ENCODE measurements around the gene NCR1.
"Not testable (repeated sequence)": the region's sequence is repeated elsewhere in the genome, so short reads cannot be mapped to it uniquely, and the experiment has no call there.

NCR1 gene, protein sequence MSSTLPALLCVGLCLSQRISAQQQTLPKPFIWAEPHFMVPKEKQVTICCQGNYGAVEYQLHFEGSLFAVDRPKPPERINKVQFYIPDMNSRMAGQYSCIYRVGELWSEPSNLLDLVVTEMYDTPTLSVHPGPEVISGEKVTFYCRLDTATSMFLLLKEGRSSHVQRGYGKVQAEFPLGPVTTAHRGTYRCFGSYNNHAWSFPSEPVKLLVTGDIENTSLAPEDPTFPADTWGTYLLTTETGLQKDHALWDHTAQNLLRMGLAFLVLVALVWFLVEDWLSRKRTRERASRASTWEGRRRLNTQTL

DNA sequence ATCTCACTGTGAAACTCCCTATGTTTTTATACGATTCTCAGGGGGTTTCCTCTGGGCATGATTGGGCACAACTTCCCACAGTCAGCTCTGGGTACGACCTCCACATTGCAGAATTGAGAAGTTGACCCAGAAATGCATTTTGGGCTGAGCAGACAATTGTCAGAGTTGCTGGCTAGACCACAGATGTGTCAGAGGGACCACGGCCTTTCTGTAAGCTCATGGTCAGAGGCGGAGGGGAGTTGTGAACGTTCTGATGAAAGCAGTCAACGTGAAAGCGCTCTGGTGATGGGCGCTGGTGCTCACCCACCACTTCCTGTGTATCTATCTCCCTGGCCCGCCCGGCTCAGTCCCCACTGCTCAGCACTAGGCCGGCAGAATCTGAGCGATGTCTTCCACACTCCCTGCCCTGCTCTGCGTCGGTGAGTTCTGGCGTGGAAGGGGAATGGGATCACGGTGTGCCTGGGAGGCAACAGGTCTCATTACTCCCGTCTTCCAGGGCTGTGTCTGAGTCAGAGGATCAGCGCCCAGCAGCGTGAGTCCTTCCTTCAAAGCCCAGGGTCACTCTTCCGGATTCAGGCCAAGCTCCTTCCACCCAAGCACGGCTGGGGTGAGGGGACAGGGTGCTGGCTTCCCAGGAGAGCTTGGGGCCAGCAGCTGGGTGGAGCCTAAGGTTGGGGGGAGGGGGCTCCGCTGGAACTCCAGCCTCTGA is at the start of gene NCR1:
Gene NCR1, plus strand, starts transcription at position 346 of the 709 bp plus-strand sequence. Its CDS starts 40 bp downstream, at position 386.
- DNase-seq = no peak

DNA sequence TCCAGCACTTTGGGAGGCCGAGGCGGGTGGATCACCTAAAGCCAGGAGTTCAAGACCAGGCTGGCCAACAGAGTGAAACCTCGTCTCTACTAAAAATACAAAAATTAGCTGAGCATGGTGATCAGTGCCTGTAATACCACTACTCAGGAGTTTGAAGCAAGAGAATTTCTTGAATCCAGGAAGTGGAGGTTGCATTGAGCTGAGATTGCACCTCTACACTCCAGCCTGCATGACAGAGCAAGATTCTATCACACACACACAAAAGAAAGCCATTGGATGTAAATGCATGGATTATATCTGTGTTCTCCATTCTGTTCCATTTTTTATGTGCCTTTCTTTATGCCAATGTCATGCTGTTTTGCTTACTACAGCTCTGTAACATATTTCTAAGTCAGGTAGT is 47.5 kb upstream of the NCR1 start:
- not testable (repeated sequence) for DNase-seq

DNA sequence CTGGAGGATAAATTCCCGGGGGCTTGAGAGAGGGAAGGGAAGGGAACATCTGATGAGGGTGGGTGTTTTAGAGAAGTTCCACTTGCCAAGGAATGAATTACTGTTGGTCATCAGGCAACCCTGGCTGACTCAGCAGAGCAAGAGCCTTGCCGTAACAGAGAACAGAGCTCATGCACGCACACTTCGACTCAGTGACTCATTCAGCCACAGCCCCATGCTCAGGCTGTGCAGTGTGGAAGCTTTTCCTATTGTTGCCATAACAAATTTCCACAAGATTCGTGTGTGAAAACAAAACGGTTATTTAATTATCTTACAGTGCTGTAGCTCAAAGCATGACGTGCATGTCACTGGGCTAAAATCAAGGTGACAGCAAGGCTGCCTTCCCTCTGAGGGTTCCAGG is 46.5 kb upstream of the NCR1 start:
- DNase-seq = not testable (repeated sequence)

DNA sequence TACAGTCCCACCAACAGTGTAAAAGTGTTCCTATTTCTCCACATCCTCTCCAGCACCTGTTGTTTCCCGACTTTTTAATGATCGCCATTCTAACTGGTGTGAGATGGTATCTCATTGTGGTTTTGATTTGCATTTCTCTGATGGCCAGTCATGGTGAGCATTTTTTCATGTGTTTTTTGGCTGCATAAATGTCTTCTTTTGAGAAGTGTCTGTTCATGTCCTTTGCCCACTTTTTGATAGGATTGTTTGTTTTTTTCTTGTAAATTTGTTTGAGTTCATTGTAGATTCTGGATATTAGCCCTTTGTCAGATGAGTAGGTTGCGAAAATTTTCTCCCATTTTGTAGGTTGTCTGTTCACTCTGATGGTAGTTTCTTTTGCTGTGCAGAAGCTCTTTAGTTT is 42.5 kb upstream of the NCR1 start:
- not testable (repeated sequence) for DNase-seq

DNA sequence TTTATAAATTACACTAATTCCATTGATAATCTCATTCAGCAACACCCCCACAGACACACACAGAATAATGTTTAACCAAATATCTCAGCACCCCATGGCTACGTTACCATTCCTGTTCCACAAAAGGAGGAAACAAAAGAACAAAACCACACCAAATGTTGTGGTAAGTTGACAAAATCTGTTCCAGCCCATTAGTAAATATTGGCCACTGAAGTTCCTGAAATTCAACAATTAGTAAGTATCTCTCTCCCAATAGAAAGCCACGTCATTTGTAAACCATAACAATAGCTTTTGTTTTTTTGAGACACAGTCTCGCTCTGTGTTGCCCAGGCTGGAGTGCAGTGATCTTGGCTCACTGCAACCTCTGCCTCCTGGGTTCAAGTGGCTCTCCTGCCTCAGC is 34.3 kb upstream of the NCR1 start:
- no peak for DNase-seq

DNA sequence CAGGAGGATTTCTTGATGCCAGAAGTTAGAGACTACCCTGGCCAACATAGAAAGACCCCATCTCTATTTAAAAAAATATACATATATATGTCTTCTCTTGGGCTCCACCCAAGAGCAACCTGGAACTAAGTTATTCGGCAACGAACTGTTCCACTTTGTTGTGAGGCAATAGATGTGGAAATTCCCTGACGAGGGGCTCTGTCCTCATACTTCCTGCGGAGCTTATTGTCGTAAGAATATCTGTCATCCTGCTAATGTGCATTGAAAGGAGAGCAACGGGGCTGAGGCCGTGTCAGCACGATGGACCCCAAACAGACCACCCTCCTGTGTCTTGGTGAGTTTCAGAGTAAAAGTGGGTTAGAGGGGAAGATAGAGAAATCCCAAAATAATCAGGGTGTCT is 32.0 kb upstream of the NCR1 start, which contains the start of gene FCAR:
Gene FCAR, plus strand, starts transcription at position 246 of the 400 bp plus-strand sequence. Its CDS starts 55 bp downstream, at position 301.
- no peak for DNase-seq

DNA sequence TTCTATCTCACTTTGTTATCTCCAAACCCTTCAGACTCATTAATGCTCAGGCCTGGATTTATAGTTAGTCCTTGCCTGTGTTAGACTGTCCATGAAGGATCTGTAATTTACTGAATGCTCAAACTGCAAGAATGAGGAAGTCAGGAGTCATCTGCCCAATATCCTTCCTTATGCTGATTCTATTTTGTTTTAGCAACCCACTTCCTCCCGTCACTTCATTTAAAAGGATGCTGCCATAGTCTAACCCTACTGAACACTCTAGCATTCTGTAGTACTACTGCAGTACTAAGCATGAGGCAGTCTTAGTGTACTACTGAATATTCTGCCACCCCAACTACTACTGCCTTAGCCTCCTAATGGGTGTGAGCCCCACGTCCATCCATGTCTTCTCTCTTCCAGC is 30.4 kb upstream of the NCR1 start:
- no peak for DNase-seq

DNA sequence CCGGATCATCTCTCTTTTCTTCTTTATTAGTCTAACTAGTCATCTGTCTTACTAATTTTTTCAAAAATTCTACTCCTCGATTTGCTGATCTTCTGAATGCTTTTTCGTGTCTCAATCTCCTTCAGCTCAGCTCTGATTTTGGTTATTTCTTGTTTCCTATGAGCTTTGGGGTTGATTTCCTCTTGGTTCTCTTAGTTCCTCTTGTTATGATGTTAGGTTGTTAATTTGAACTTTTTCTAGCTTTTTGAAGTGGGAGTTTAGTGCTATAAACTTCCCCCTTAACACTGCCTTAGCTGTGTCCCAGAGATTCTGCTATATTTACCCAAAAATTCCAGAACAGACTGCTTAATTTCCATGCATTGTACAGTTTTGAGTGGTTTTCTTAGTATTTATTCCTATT is 28.5 kb upstream of the NCR1 start:
- DNase-seq = no peak

DNA sequence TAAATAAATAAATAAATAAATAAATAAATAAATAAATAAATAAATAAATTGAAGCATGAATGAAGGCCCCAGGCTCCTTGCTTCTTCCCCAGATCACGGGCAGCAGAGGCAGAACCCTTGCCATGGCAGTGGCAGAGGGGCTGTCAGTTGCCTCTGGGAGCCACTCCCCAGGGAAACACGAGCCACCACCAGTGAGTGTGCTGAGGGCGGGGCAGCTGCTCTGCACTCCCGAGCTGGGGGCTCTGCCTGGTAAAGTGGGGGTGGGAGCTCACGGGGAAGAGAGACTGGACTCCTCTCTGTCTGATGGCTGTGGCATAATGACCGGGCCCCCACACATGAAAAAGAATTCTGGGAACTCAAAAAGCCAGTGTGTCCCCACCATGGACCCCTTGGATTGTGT is 24.1 kb upstream of the NCR1 start:
- DNase-seq = no peak

DNA sequence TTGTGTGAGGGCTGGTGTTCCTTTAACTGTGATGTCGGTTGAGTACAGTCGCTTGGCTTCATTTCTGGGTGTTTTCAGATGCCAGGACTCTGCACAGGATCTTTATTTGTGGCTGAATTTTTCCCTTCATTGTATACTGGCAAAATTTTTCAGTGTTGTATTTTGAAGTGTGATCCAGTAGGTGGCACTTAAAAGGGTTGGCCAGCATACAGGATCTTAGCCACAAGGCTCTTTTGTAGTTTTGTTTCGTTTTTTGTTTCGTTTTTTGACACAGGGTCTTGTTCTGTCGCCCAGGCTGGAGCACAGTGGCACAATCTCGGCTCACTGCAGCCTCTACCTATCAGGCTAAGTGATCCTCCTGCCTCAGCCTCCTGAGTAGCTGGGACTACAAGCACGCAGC is 23.2 kb upstream of the NCR1 start:
- no peak for DNase-seq

DNA sequence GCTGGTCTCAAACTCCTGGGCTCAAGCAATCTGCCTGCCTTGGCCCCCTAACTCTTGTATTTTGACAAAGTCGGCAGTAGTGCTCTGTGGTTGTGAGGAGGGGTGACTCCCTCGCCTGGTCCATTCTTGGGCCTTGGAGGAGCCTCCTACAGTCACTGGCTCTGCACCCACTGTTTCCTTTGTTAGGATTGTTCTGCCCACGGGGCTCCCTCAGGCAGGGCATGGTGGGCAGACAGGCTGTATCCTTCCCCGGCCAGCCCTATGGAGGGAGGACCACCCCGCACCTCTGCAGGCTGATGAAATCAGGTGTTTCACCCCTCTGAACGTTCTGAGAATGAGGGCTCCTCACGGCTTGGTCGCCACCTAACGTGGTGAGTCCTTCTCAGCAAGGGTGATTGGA is 22.7 kb upstream of the NCR1 start:
- no peak for DNase-seq

DNA sequence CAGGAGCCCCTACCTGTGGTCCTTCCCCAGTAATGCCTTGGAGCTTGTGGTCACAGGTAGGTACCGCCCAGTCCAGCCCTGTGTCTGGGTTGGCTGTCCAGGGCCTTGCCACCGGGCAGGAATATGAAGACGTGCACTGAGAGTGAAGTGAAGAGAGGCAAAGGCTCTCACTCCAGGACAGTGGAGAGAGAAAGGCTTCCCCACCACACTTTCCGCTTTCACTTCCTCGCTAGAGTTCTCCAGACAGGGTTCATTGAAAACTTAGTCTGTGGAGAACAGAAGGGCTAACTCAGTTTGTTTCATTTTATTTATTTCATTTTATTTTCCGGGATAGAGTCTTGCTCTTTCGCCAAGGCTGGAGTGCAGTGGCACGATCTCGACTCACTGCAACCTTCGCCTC is 17.7 kb upstream of the NCR1 start:
- no peak for DNase-seq

DNA sequence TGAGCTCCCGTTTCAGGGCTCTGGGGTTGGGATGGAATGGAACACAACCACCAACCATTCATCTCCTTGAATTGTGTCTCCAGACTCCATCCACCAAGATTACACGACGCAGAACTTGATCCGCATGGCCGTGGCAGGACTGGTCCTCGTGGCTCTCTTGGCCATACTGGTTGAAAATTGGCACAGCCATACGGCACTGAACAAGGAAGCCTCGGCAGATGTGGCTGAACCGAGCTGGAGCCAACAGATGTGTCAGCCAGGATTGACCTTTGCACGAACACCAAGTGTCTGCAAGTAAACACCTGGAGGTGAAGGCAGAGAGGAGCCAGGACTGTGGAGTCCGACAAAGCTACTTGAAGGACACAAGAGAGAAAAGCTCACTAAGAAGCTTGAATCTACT is 16.4 kb upstream of the NCR1 start:
- DNase-seq = no peak

DNA sequence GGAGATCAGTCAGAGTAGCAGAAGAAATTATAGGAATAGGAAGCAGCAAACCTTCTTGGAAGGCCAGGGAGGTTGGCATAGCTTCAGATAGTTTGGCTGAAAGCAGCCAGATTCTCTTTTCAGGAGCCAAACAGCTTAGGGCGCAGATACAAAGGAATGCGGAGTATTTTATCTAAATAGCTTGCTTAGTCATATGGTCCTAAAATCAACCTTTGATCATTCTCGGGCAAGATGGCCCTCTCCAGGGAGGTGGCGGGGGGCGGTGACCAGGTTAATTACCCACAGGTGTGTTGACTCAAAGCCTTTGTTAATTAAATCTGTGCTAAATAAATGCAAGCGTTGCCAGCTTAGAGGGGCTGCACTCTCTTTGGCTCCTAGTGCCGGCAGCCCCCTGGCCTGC is 12.5 kb upstream of the NCR1 start:
- DNase-seq = no peak

DNA sequence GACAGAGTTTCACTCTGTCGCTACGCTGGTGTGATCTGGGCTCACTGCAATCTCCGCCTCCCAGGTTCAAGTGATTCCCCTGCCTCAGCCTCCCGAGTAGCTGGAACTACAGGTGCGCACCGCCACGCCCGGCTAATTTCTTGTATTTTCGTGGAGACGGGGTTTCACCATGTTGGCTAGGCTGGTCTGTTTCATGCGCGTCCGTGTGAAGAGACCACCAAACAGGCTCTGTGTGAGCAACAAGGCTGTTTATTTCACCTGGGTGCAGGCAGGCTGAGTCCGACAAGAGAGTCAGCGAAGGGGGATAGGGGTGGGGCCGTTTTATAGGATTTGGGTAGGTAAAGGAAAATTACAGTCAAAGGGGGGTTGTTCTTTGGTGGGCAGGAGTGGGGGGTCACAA is 11.8 kb upstream of the NCR1 start:
- DNase-seq = not testable (repeated sequence)

DNA sequence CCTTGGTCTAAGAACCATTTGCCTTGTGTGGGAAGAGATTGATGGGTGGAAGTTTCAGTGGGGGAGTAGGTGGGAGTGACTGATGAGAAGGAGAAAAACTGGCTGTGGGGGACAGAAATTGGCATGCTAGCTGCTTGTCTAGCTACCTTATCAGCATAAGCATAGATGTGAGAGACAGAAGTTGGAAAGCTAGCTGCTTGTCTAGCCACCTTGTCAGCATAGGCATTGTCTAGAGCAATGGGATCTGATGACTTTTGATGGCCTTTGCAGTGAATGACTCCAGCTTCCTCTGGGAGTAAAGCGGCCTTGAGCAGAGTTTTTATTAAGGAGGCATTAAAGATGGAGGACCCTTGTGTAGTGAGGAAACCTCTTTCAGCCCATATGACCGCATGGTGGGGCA is 9.9 kb upstream of the NCR1 start:
- DNase-seq = no peak

DNA sequence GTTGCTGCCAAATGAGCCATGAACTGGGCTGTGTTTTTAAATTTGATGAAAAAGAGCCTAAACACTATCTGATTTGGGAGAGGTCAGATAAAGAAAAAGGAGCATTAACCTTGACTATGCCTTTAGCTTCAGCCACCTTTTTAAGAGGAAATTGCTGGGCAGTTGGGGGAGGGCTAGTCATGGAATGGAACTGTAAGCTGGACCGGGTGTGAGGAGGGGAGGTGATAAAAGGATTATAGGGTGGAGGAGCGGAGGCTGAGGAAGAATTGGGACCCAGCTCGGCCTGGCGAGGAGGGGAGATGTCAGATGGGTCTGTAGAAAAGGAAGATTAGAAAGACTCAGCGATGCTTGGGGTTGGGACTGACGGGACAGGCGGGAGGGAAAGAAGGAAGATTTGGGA is 7.3 kb upstream of the NCR1 start:
- DNase-seq = not testable (repeated sequence)

DNA sequence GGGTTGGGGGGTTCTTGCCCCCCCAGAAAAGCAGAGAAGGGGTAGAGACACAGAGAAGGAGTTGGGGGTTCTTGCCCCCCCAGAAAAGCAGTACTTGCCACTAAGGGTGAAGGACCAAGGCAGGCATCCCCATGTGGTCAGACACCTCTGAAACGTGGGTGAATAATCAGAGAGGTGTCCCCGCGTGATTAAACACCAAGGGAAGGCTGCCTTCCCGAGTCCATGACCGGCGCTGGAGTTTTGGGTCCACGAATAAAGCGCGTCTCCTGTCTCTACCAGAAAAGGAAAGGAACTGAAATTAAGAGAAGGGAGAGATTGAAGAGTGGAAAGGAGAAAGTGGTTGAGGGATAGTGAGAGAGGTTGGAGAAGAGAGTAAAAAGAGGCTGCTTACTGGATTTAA is 6.3 kb upstream of the NCR1 start:
- DNase-seq = not testable (repeated sequence)

DNA sequence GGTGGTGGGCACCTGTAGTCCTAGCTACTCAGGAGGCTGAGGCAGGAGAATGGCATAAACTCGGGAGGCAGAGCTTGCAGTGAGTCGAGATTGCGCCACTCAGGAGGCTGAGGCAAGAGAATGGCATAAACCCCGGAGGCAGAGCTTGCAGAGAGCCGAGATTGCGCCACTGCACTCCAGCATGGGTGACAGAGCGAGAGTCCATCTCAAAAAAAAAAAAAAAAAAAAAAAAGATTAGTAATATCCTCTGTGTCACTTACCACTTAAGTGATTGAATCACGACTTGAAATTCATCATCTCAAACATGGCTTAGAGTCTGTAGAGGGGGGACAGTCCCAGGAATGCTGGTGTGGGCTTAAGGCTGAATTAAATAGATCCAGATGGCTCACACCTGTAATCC is 4.8 kb upstream of the NCR1 start:
- not testable (repeated sequence) for DNase-seq

DNA sequence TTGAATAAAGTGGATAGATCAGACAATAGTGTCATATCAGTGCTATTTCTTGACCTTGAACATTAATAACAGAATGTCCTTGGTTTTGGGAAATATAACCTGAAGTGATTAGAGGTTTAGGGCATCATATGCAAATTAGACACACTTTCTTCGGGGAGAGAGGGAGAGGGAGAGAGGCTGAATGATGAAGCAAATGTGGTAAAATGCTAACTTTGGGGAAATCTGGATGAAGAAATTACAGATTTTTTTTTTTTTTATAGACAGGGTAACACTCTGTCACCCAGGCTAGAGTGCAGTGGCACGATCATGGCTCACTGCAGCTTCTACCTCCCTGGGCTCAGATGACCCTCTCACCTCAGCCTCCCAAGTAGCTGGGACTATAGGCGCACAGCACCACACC is 3.9 kb upstream of the NCR1 start:
- DNase-seq = no peak

DNA sequence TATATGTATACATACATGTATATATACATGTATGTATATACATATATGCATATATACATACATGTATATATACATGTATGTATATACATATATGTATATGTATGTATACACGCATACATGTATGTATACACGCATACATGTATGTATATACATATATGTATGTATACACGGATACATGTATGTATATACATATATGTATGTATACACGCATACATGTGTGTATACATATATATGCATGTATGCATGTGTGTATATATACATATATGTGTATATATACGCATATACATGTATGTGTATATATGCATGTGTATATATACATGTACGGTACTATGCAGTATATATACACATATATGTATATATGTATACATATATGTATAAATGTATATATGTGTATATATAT is 2.6 kb upstream of the NCR1 start:
- no peak for DNase-seq

DNA sequence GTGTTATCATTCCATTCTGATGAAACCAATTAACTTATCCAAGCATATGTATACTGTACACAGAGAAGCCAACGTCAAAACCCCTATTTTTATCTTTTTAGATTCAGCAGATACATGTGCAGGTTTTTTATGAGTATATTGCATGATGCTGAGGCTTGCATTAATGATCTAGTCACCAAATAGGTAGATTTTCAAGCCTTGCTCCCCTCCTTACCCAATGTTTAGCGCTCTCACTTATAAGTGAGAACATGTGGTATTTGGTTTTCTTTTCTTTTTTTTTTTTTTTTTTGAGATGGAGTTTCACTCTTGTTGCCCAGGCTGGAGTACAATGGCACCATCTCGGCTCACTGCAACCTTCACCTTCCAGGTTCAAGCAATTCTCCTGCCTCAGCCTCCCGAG is 1.7 kb upstream of the NCR1 start:
- DNase-seq = not testable (repeated sequence)

DNA sequence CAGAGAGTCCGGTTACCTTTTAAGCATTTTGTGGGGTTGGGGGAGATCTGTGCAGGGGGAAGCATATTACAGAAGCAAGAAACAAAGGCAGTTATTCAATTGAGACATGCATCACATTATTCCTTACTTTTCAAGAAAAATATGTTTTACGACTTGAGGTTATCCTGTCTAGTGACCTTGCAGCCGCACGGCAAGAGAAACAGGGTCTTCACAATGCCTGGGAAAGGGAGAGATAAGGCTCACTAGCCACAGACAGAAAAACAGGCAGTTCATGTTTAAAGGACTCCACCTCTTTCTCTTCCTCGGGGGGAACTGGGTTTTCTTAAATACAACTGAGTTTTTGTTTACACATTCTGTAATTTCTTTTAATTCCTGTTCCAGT is 536 bp upstream of the NCR1 start:
- DNase-seq = no peak

DNA sequence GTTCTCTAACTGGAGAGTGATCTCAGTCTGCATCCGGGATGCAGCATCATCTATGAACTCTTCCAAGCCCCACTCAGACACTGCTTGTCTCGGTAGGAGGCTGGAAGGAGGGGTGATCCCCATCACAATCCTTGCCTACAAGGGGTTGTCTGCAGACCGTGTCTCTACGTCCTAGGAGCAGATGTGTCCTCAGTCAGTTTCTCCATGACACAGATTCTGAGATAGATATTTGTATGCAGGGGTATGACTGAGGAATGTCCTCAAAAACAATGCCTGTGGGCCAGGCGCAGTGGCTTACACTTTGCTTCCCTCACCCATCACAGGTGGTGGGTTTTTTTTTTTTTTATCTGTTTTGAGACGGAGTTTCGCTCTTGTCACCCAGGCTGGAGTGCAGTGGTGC is 871 bp downstream of the NCR1 start:
- no peak for DNase-seq

DNA sequence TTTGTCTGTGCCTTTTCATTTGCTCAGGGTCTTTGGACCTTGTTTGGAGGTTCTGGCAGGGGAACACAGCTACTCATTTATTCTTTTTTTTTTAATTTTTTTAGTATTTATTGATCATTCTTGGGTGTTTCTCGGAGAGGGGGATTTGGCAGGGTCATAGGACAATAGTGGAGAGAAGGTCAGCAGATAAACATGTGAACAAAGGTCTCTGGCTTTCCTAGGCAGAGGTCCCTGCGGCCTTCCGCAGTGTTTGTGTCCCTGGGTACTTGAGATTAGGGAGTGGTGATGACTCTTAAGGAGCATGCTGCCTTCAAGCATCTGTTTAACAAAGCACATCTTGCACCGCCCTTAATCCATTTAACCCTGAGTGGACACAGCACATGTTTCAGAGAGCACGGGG is 2.0 kb downstream of the NCR1 start:
- not testable (repeated sequence) for DNase-seq
